PC-3 (cell line): ENCODE measurements around the gene AQP3. TPM values are rescaled to one million over a fixed set of nuclear protein-coding genes. Genes with fewer than 3 reads are reported as not detected.

ENCODE experiments used
- ATAC-seq: fragments of 200-7000 bp; cut with Tn5 transposase; 2 replicates; pipeline ENCODE4 v1.9.1; 2020; ENCODE audit warnings: mild to moderate bottlenecking, moderate library complexity
- BruUV-seq: library from RNA; stranded (reverse); fragments of 400-500 nt; replicated peaks from 2 replicates; lab custom pipeline; 2021; lab: Mats Ljungman, UMichigan
- CTCF ChIA-PET: fragments of 300-600 bp; sonication (Branson Sonifier 250); formaldehyde crosslinking; loops from one replicate; lab custom pipeline; 2022; ENCODE audit warnings: antibody characterized with exemption; lab: Charles Lee
- POLR2A ChIA-PET: fragments of 300-600 bp; sonication (Branson Sonifier 250); formaldehyde crosslinking; loops from one replicate; lab custom pipeline; 2022; ENCODE audit warnings: antibody characterized with exemption; ENCODE audit not compliant: unreplicated experiment; lab: Charles Lee
- DNase-seq: peaks from one replicate; pipeline ENCODE4 v3.0.0-alpha.2; 2015
- H2AFZ ChIP-seq: fragments of 300-600 bp; sonication (generic); 2 replicates; pipeline ENCODE4 v1.6.0; 2016; ENCODE audit warnings: antibody characterized with exemption, low read length
- H3F3A ChIP-seq: fragments of 300-600 bp; sonication (generic); one replicate; pipeline ENCODE4 v1.6.0; 2017; ENCODE audit warnings: antibody characterized with exemption, low read length, control low read depth, mild to moderate bottlenecking; ENCODE audit not compliant: unreplicated experiment
- H3K27ac ChIP-seq: fragments of 300-600 bp; sonication (generic); 2 replicates; pipeline ENCODE4 v1.5.1; 2016; ENCODE audit warnings: mild to moderate bottlenecking, low read length
- H3K27me3 ChIP-seq: fragments of 300-600 bp; sonication (generic); 2 replicates; pipeline ENCODE4 v1.6.1; 2016; ENCODE audit warnings: low read length, mixed read lengths
- H3K36me3 ChIP-seq: fragments of 300-600 bp; sonication (generic); 2 replicates; pipeline ENCODE4 v1.6.1; 2016; ENCODE audit warnings: low read depth, mixed run types, low read length, mixed read lengths
- H3K4me1 ChIP-seq: fragments of 300-600 bp; sonication (generic); 2 replicates; pipeline ENCODE4 v1.5.1; 2016; ENCODE audit warnings: low read length; ENCODE audit not compliant: insufficient read depth
- H3K4me2 ChIP-seq: fragments of 300-600 bp; sonication (generic); 2 replicates; pipeline ENCODE4 v1.6.0; 2016; ENCODE audit warnings: low read length
- H3K4me3 ChIP-seq: fragments of 300-600 bp; sonication (generic); 2 replicates; pipeline ENCODE4 v1.5.1; 2016; ENCODE audit warnings: mild to moderate bottlenecking, low read length, mixed read lengths
- H3K79me2 ChIP-seq: fragments of 300-600 bp; sonication (generic); 2 replicates; pipeline ENCODE4 v1.6.1; 2017; ENCODE audit warnings: low read length, mixed read lengths
- H3K9ac ChIP-seq: fragments of 300-600 bp; sonication (generic); 2 replicates; pipeline ENCODE4 v1.6.0; 2016; ENCODE audit warnings: mild to moderate bottlenecking, low read length
- H3K9me2 ChIP-seq: fragments of 300-600 bp; sonication (generic); replicated peaks from 2 replicates; pipeline ENCODE4 v1.6.1; 2016; ENCODE audit warnings: mixed run types, low read length, mixed read lengths
- H3K9me3 ChIP-seq: fragments of 300-600 bp; sonication (generic); 2 replicates; pipeline ENCODE4 v1.6.1; 2016; ENCODE audit warnings: low read length, mixed read lengths
- H4K20me1 ChIP-seq: fragments of 300-600 bp; sonication (generic); 2 replicates; pipeline ENCODE4 v1.6.1; 2016; ENCODE audit warnings: low read length, mixed read lengths
- CTCF ChIP-seq: fragments of 300-600 bp; sonication (generic); conservative IDR thresholded peaks from 2 replicates; pipeline ENCODE4 v1.5.1; 2017; ENCODE audit warnings: antibody characterized with exemption, low read depth, mild to moderate bottlenecking, low read length
- EZH2 ChIP-seq: fragments of 300-600 bp; sonication (generic); IDR thresholded peaks from one replicate; pipeline ENCODE4 v1.6.1; 2017; ENCODE audit warnings: antibody characterized with exemption, mild to moderate bottlenecking, low read length; ENCODE audit not compliant: unreplicated experiment
- EZH2phosphoT487 ChIP-seq: fragments of 300-600 bp; sonication (generic); IDR thresholded peaks from 2 replicates; pipeline ENCODE4 v1.6.1; 2018; ENCODE audit warnings: mild to moderate bottlenecking, antibody characterized with exemption, low read length, borderline replicate concordance
- intact Hi-C: fragments of 100-400 bp; cut with micrococcal nuclease; formaldehyde crosslinking; loops from 2 replicates; pipeline ENCODE4 v1.9.0; 2023
- total RNA-seq: library from RNA; depleted of rRNA; stranded (reverse); fragments of >200 nt; gene quantifications from 2 replicates; pipeline ENCODE4 v1.2.3, GENCODE V29; 2014

The AQP3 gene
- total RNA-seq, 1 experiment from 2014 or later: 5.1 TPM

DNA sequence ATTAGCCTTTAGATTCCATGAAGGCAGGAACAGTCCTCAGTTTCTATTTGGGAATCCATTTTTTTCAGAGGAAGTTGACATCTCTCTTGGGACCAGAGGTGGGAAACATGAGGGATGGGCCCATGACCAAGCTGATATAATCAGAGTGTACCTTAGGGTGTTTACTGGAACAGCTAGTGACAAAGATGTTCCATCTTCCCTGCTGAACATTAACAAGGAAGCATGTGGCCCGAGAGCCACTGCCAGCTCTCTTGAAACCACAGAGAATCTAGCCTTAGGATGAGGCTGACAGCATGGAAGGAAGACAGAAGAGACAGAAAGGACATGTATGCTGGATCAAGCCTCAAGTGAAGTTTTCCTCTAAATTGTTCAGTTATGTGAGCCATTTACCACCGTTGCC lies 16.0 kb downstream of the AQP3 start:
- no TSS peak for BruUV-seq
- ATAC-seq (no peak), DNase-seq (no peak)
- ChIA-PET CTCF (interaction anchor here (0.8 kb wide), 1 partner anchor 22 kb away, joined by 3 read pairs; no protein-coding TSS in a partner anchor), POLR2A (interaction anchor here (0.6 kb wide), 1 partner anchor 16 kb away, joined by 4 read pairs; no protein-coding TSS in a partner anchor)
- H3K27me3 ChIP-seq: no peaks in the 10 kb centered on the region
- no peaks in the 10 kb centered on the region for H3K79me2 ChIP-seq
- intact Hi-C loops: no loop called here
- peaks cover 19% of the 10 kb centered on the region for H3K4me1 ChIP-seq
- H3F3A ChIP-seq: no peaks in the 10 kb centered on the region
- H2AFZ ChIP-seq: no peak overlapping the region
- H3K9me2 ChIP-seq: no peaks in the 10 kb centered on the region
- no peak overlapping the region for H3K4me2 ChIP-seq
- TF ChIP-seq EZH2phosphoT487 (no peak), EZH2 (no peak), CTCF (no peak)
- no peak overlapping the region for H3K4me3 ChIP-seq
- H3K36me3 ChIP-seq: no peaks in the 10 kb centered on the region
- H3K9me3 ChIP-seq: no peaks in the 10 kb centered on the region
- H3K27ac ChIP-seq: no peak overlapping the region
- H4K20me1 ChIP-seq: no peaks in the 10 kb centered on the region
- no peak overlapping the region for H3K9ac ChIP-seq

DNA sequence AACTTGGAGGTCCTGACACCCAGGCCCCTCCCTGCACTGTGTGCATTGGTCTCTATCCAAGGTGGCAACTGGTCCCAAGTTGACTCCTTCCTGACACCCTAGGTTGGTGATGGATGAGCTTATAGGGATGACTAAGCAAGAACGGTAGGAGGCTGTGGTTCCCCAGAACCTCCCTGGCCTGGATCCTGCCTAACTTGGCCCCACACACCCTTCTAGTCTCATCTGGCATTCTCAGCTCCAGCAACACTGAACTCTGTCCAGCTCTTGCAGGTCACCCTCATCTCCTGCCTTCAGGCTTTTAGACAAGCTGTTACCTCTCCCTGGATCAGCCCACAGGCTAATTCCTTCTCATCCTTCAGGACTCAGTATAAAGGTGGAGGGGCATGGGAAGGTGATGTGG lies 16.5 kb downstream of the AQP3 start:
- Histone ChIP-seq H4K20me1 (no peaks in the 10 kb centered on the region), H3K9me3 (no peaks in the 10 kb centered on the region), H3K9me2 (no peaks in the 10 kb centered on the region), H3K79me2 (no peaks in the 10 kb centered on the region), H3F3A (no peaks in the 10 kb centered on the region), H3K9ac (no peak overlapping the region), H2AFZ (no peak overlapping the region), H3K4me3 (no peak overlapping the region), H3K36me3 (no peaks in the 10 kb centered on the region), H3K27ac (no peak overlapping the region), H3K4me1 (peaks cover 24% of the 10 kb centered on the region), H3K4me2 (no peak overlapping the region), H3K27me3 (no peaks in the 10 kb centered on the region)
- intact Hi-C loops: no loop called here
- TF ChIP-seq EZH2 (no peak), CTCF (no peak), EZH2phosphoT487 (no peak)
- no peak for ATAC-seq
- POLR2A ChIA-PET: interaction anchor here (0.6 kb wide), 1 partner anchor 15 kb away, joined by 4 read pairs; no protein-coding TSS in a partner anchor
- CTCF ChIA-PET: interaction anchor here (0.8 kb wide), 1 partner anchor 22 kb away, joined by 3 read pairs; no protein-coding TSS in a partner anchor
- BruUV-seq: no TSS peak
- no peak for DNase-seq

DNA sequence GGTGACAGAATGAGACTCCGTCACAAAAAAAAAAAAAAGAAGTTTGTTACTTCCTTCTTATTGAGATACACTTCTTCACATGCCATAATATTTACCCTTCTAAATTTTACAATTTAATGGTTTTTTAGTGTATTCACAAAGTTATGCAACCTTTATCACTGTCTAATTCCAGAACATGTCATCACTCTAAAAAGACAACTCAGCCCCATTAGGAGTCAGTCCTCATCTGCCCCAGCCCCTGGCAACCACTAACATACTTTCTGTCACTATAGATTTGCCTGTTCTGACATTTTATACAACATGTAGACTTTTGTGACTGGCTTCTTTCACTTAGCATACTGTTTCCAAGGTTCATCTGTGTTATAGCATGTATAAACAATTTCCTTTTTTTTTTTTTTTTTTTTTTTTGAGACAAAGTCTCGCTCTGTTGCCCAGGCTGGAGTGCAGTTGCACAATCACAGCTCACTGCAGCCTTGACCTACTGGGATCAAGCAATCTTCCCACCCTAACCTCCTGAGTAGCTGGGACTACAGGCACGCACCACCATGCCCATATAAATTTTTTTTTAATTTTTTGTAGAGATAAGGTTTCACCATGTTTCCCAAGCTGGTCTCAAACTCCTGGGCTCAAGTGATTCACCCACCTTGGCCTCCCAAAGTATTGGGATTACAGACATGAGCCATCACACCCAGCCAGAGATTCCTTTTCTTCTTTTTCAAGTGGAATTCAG lies 18.0 kb downstream of the AQP3 start:
- no peak for ATAC-seq
- H3K27ac ChIP-seq: no peak overlapping the region
- H3F3A ChIP-seq: no peaks in the 10 kb centered on the region
- no peaks in the 10 kb centered on the region for H4K20me1 ChIP-seq
- no peak overlapping the region for H3K4me3 ChIP-seq
- BruUV-seq: no TSS peak
- no peaks in the 10 kb centered on the region for H3K79me2 ChIP-seq
- no peak overlapping the region for H2AFZ ChIP-seq
- DNase-seq: no peak
- ChIA-PET POLR2A (no interaction called here), CTCF (no interaction called here)
- no peak overlapping the region for H3K4me2 ChIP-seq
- no peaks in the 10 kb centered on the region for H3K27me3 ChIP-seq
- H3K36me3 ChIP-seq: no peaks in the 10 kb centered on the region
- TF ChIP-seq CTCF (no peak), EZH2 (no peak), EZH2phosphoT487 (no peak)
- no peaks in the 10 kb centered on the region for H3K9me3 ChIP-seq
- intact Hi-C loops: no loop called here
- no peak overlapping the region for H3K9ac ChIP-seq
- peaks cover 29% of the 10 kb centered on the region for H3K4me1 ChIP-seq
- H3K9me2 ChIP-seq: no peaks in the 10 kb centered on the region
